Upper lobe of right lung (tissue), 1 donor: ENCODE data around the gene WDR7. TPM values are rescaled to one million over a fixed set of nuclear protein-coding genes. Genes with fewer than 3 reads are reported as not detected.

Experiments used
- ATAC-seq: fragments of 200-7000 bp; cut with Tn5 transposase; one replicate; pipeline ENCODE4 v1.9.1; 2020; ENCODE audit warnings: mild to moderate bottlenecking, moderate library complexity
- DNase-seq: peaks from one replicate; pipeline ENCODE4 v3.0.0-alpha.2; 2020
- H3K27ac ChIP-seq: fragments of 200-600 bp; one replicate; pipeline ENCODE4 v1.8.0; 2022
- H3K27me3 ChIP-seq: fragments of 200-600 bp; one replicate; pipeline ENCODE4 v1.8.0; 2022; ENCODE audit warnings: mild to moderate bottlenecking
- H3K36me3 ChIP-seq: fragments of 200-600 bp; one replicate; pipeline ENCODE4 v1.8.0; 2022
- H3K4me1 ChIP-seq: fragments of 200-600 bp; one replicate; pipeline ENCODE4 v1.8.0; 2022
- H3K4me3 ChIP-seq: fragments of 200-600 bp; one replicate; pipeline ENCODE4 v1.8.0; 2022; ENCODE audit warnings: mild to moderate bottlenecking
- H3K9me3 ChIP-seq: fragments of 200-600 bp; one replicate; pipeline ENCODE4 v1.8.0; 2022
- CTCF ChIP-seq: fragments of 200-600 bp; IDR thresholded peaks from one replicate; pipeline ENCODE4 v1.8.0; 2022; ENCODE audit warnings: antibody characterized with exemption
- intact Hi-C: fragments of 100-400 bp; cut with DNase I; formaldehyde crosslinking; loops from one replicate; pipeline ENCODE4 v1.11.0; 2022
- total RNA-seq: library from RNA; stranded (reverse); fragmentation: NEBNext Ultra II Directional; extraction: Animal tissue kit (Norgen Biotek cat#: 25700); gene quantifications from one replicate; pipeline ENCODE4 v1.2.1, GENCODE V29; 2021
- donor health status: DM: no; HTN: yes; CAD: no; lungs with severe emphysema.

WDR7 gene
- total RNA-seq, 1 donor from 2014 or later = 30.7 TPM

- Histone ChIP-seq H3K36me3 (no peaks in the 10 kb centered on the region), H3K27me3 (no peaks in the 10 kb centered on the region), H3K9me3 (no peaks in the 10 kb centered on the region), H3K27ac (no peak overlapping the region), H3K4me3 (no peak overlapping the region), H3K4me1 (no peaks in the 10 kb centered on the region)
- intact Hi-C loops = no loop called here
- ATAC-seq (no peak), DNase-seq (no peak)
- TF ChIP-seq CTCF = no peak
Measured at GRCh38 chr18:57080479-57080878, 429.3 kb downstream of the WDR7 start.

GRCh38 chr18:57081899-57082298, 430.7 kb downstream of the WDR7 start:
- ATAC-seq = no peak

GRCh38 chr18:57083485-57083884, 432.3 kb downstream of the WDR7 start:
- ATAC-seq = no peak
- intact Hi-C loops = no loop called here
- Histone ChIP-seq H3K9me3 (no peaks in the 10 kb centered on the region), H3K4me1 (no peaks in the 10 kb centered on the region), H3K4me3 (no peak overlapping the region), H3K27me3 (peaks cover 12% of the 10 kb centered on the region), H3K36me3 (no peaks in the 10 kb centered on the region), H3K27ac (no peak overlapping the region)
- no peak for TF ChIP-seq CTCF
- DNase-seq = no peak

More at GRCh38 chr18:57081899-57082298, 430.7 kb downstream of the WDR7 start:
- no peak for DNase-seq
- intact Hi-C loops = no loop called here
- TF ChIP-seq CTCF = no peak
- H3K27ac ChIP-seq = no peak overlapping the region
- no peak overlapping the region for H3K4me3 ChIP-seq
- H3K27me3 ChIP-seq = peaks cover 8% of the 10 kb centered on the region
- H3K9me3 ChIP-seq = no peaks in the 10 kb centered on the region
- no peaks in the 10 kb centered on the region for H3K4me1 ChIP-seq
- no peaks in the 10 kb centered on the region for H3K36me3 ChIP-seq

GRCh38 chr18:57084331-57085271, 433.4 kb downstream of the WDR7 start:
- TF ChIP-seq CTCF = no peak
- ATAC-seq = peak; percentile 11
- Histone ChIP-seq H3K4me1 (no peaks in the 10 kb centered on the region), H3K9me3 (no peaks in the 10 kb centered on the region), H3K36me3 (no peaks in the 10 kb centered on the region), H3K27me3 (peaks cover 12% of the 10 kb centered on the region), H3K4me3 (no peak overlapping the region), H3K27ac (no peak overlapping the region)
- DNase-seq = no peak
- intact Hi-C loops = no loop called here

- ATAC-seq (no peak), DNase-seq (no peak)
- intact Hi-C loops = no loop called here
- H3K27ac ChIP-seq = no peak overlapping the region
- H3K9me3 ChIP-seq = no peaks in the 10 kb centered on the region
- no peak for TF ChIP-seq CTCF
- H3K4me1 ChIP-seq = no peaks in the 10 kb centered on the region
- no peaks in the 10 kb centered on the region for H3K36me3 ChIP-seq
- H3K4me3 ChIP-seq = no peak overlapping the region
- peaks cover 12% of the 10 kb centered on the region for H3K27me3 ChIP-seq
Measured at GRCh38 chr18:57085371-57085770, 434.2 kb downstream of the WDR7 start.
